Measurements from ENCODE around the gene SLC10A6.
"Not testable (repeated sequence)": the region's sequence is repeated elsewhere in the genome, so short reads cannot be mapped to it uniquely, and the experiment has no call there.

Gene SLC10A6

GRCh38 chr4:86848732-86849619 lies at the start of gene SLC10A6:
SLC10A6 (minus strand) TSS chr4:86849384; CDS start chr4:86849115, 269 bp downstream.
- no peak for DNase-seq

GRCh38 chr4:86898562-86898961 lies 49.4 kb upstream of the SLC10A6 start:
- no peak for DNase-seq

- no peak for DNase-seq
Observed at GRCh38 chr4:86896596-86896995, 47.4 kb upstream of the SLC10A6 start.

GRCh38 chr4:86895692-86896488 lies 46.7 kb upstream of the SLC10A6 start:
- DNase-seq = no peak

GRCh38 chr4:86894455-86894854 lies 45.3 kb upstream of the SLC10A6 start:
- no peak for DNase-seq

- DNase-seq = no peak
Observed at GRCh38 chr4:86893136-86893535, 44.0 kb upstream of the SLC10A6 start.

GRCh38 chr4:86892636-86892960 lies 43.4 kb upstream of the SLC10A6 start:
- no peak for DNase-seq

- DNase-seq = peak; percentile 7
Observed at GRCh38 chr4:86891762-86892635, 42.8 kb upstream of the SLC10A6 start, which contains the start of gene C4orf36. C4orf36 (minus strand) TSS chr4:86892422; CDS start chr4:86891520, 902 bp downstream.

- DNase-seq = no peak
Observed at GRCh38 chr4:86890790-86891189, 41.6 kb upstream of the SLC10A6 start.

- no peak for DNase-seq
Observed at GRCh38 chr4:86879641-86880040, 30.5 kb upstream of the SLC10A6 start.

- DNase-seq = no peak
Observed at GRCh38 chr4:86878640-86879039, 29.5 kb upstream of the SLC10A6 start.

GRCh38 chr4:86876894-86877685 lies 27.9 kb upstream of the SLC10A6 start:
- DNase-seq = no peak

GRCh38 chr4:86875436-86875835 lies 26.3 kb upstream of the SLC10A6 start:
- not testable (repeated sequence) for DNase-seq

- DNase-seq = no peak
Observed at GRCh38 chr4:86872135-86872534, 23.0 kb upstream of the SLC10A6 start.

GRCh38 chr4:86870442-86871069 lies 21.4 kb upstream of the SLC10A6 start:
- DNase-seq = no peak

GRCh38 chr4:86857341-86858052 lies 8.3 kb upstream of the SLC10A6 start:
- no peak for DNase-seq

- DNase-seq = no peak
Observed at GRCh38 chr4:86856896-86857295, 7.7 kb upstream of the SLC10A6 start.

- no peak for DNase-seq
Observed at GRCh38 chr4:86855572-86855971, 6.4 kb upstream of the SLC10A6 start.

- no peak for DNase-seq
Observed at GRCh38 chr4:86853209-86853608, 4.0 kb upstream of the SLC10A6 start.

GRCh38 chr4:86848136-86848535 lies 1.0 kb downstream of the SLC10A6 start:
- DNase-seq = no peak

GRCh38 chr4:86847571-86847970 lies 1.6 kb downstream of the SLC10A6 start:
- DNase-seq = no peak
